H1 (cell line): ENCODE data around the gene ADD3. TPM values are rescaled to one million over a fixed set of nuclear protein-coding genes. Genes with fewer than 3 reads are reported as not detected.
A peak's percentile ranks its signal among the peaks of the same experiment; 100 is the strongest.

Experiments used
- CTCF ChIA-PET: fragments of 300-600 bp; sonication (Branson Sonifier 250); formaldehyde crosslinking; loops from one replicate; lab custom pipeline; 2021; ENCODE audit not compliant: partially characterized antibody; lab: Charles Lee
- POLR2A ChIA-PET: fragments of 300-600 bp; sonication (Branson Sonifier 250); formaldehyde crosslinking; loops from one replicate; lab custom pipeline; 2021; ENCODE audit warnings: inconsistent platforms; ENCODE audit not compliant: partially characterized antibody; lab: Charles Lee
- DNase-seq, 2 experiments: peaks; one replicate each; pipeline versions ENCODE4 v3.0.0 to v3.0.0-alpha.2; 2010 to 2022; ENCODE audit warnings: low spot score in 2 of 2, low read depth in 1 of 2, mixed read lengths in 1 of 2
- FAIRE-seq: peaks from 2 replicates; lab custom pipeline; 2011; peaks lifted over from hg19 to GRCh38; lab: Jason Lieb, UNC
- H2AFZ ChIP-seq: 2 replicates; pipeline ENCODE4 v1.8.1; 2012; ENCODE audit warnings: low read length, inconsistent platforms
- H2AK5ac ChIP-seq: 2 replicates; pipeline ENCODE4 v1.6.1; 2013; ENCODE audit warnings: low read depth, low read length
- H2BK120ac ChIP-seq: replicated peaks from 2 replicates; pipeline ENCODE3; 2013; ENCODE audit warnings: low read depth, low read length, inconsistent platforms
- H2BK12ac ChIP-seq: 2 replicates; pipeline ENCODE4 v1.6.1; 2013; ENCODE audit warnings: low read depth, low read length
- H2BK15ac ChIP-seq: 2 replicates; pipeline ENCODE4 v1.6.1; 2013; ENCODE audit warnings: low read length
- H2BK20ac ChIP-seq: 2 replicates; pipeline ENCODE4 v1.6.1; 2013; ENCODE audit warnings: low read length
- H2BK5ac ChIP-seq: 2 replicates; pipeline ENCODE4 v1.6.1; 2013; ENCODE audit warnings: low read depth, low read length
- H3K14ac ChIP-seq: 2 replicates; pipeline ENCODE4 v1.6.1; 2013; ENCODE audit warnings: inconsistent platforms; ENCODE audit not compliant: insufficient read length
- H3K18ac ChIP-seq: 2 replicates; pipeline ENCODE4 v1.6.1; 2013; ENCODE audit warnings: low read length; ENCODE audit errors: extremely low read depth
- H3K23ac ChIP-seq: 2 replicates; pipeline ENCODE4 v1.6.1; 2013; ENCODE audit warnings: inconsistent platforms; ENCODE audit not compliant: insufficient read length
- H3K23me2 ChIP-seq: 2 replicates; pipeline ENCODE4 v1.6.1; 2013; ENCODE audit warnings: low read depth, low read length
- H3K27ac ChIP-seq: 2 replicates; pipeline ENCODE4 v1.6.1; 2011; ENCODE audit warnings: low read depth, low read length, inconsistent platforms
- H3K27me3 ChIP-seq, 4 experiments: replicated peaks in 1 of 4; 1 replicate in 1 of 4; 2 replicates in 3 of 4; pipeline versions ENCODE4 v1.6.1 to v1.8.1; 2011 to 2013; ENCODE audit warnings: low read length in 3 of 4, mild to moderate bottlenecking in 3 of 4, inconsistent platforms in 2 of 4, mixed read lengths in 2 of 4, moderate library complexity in 1 of 4; ENCODE audit not compliant: control insufficient read depth in 3 of 4, insufficient read depth in 3 of 4; ENCODE audit errors: extremely low read depth in 1 of 4
- H3K36me3 ChIP-seq, 4 experiments: 2 replicates each; pipeline versions ENCODE4 v1.6.1 to v1.8.1; 2011 to 2013; ENCODE audit warnings: mild to moderate bottlenecking in 4 of 4, low read length in 3 of 4, moderate library complexity in 2 of 4, control low read depth in 1 of 4, inconsistent platforms in 1 of 4; ENCODE audit not compliant: insufficient read depth in 4 of 4, control insufficient read depth in 2 of 4
- H3K4ac ChIP-seq: replicated peaks from 2 replicates; pipeline ENCODE3; 2013; ENCODE audit warnings: low read length, low read depth, mixed read lengths, inconsistent platforms; ENCODE audit not compliant: insufficient read length
- H3K4me1 ChIP-seq, 4 experiments: replicated peaks in 1 of 4; 1 replicate in 1 of 4; 2 replicates in 3 of 4; pipeline versions ENCODE4 v1.6.1 to v1.8.1; 2011 to 2013; ENCODE audit warnings: low read length in 3 of 4, inconsistent platforms in 2 of 4, mixed read lengths in 1 of 4; ENCODE audit not compliant: insufficient read depth in 4 of 4, control insufficient read depth in 3 of 4
- H3K4me2 ChIP-seq, 2 experiments: 2 replicates each; pipeline versions ENCODE4 v1.6.1 to v1.8.1; 2011 to 2013; ENCODE audit warnings: low read depth in 2 of 2, low read length in 2 of 2, control low read depth in 1 of 2, inconsistent platforms in 1 of 2, mild to moderate bottlenecking in 1 of 2; ENCODE audit not compliant: insufficient read depth in 1 of 2
- H3K4me3 ChIP-seq, 4 experiments: fragments of 200-600, 300-600 bp in 1 of 4; sonication (generic), shearing (Covaris generic), sonication (Bioruptor Twin) in 1 of 4; 2 replicates each; pipeline versions ENCODE4 v1.5.1 to v1.8.1; 2011 to 2016; ENCODE audit warnings: low read length in 4 of 4, low read depth in 3 of 4, control low read depth in 2 of 4, inconsistent platforms in 2 of 4, mild to moderate bottlenecking in 2 of 4, mixed read lengths in 1 of 4, moderate library complexity in 1 of 4; ENCODE audit not compliant: insufficient read depth in 2 of 4; ENCODE audit errors: extremely low read depth in 1 of 4
- H3K56ac ChIP-seq: replicated peaks from 2 replicates; pipeline ENCODE3; 2013; ENCODE audit warnings: low read depth, mild to moderate bottlenecking, mixed read lengths, low read length, inconsistent platforms; ENCODE audit not compliant: insufficient read length
- H3K79me1 ChIP-seq: 2 replicates; pipeline ENCODE4 v1.6.1; 2013; ENCODE audit warnings: low read depth, low read length, control low read depth
- H3K79me2 ChIP-seq, 2 experiments: 2 replicates each; pipeline versions ENCODE4 v1.6.1 to v1.8.1; 2012 to 2013; ENCODE audit warnings: low read length in 2 of 2, mild to moderate bottlenecking in 2 of 2, inconsistent platforms in 1 of 2; ENCODE audit not compliant: insufficient read depth in 2 of 2, control insufficient read depth in 1 of 2
- H3K9ac ChIP-seq, 4 experiments: replicated peaks in 1 of 4; 1 replicate in 1 of 4; 2 replicates in 3 of 4; pipeline versions ENCODE4 v1.6.1 to v1.8.1; 2011 to 2013; ENCODE audit warnings: low read depth in 3 of 4, low read length in 3 of 4, control low read depth in 2 of 4, mild to moderate bottlenecking in 2 of 4, moderate library complexity in 2 of 4, inconsistent platforms in 1 of 4; ENCODE audit errors: extremely low read depth in 1 of 4
- H3K9me3 ChIP-seq, 2 experiments: 2 replicates each; pipeline versions ENCODE4 v1.6.1 to v1.8.1; 2012 to 2013; ENCODE audit warnings: mild to moderate bottlenecking in 2 of 2, moderate library complexity in 2 of 2, control low read depth in 1 of 2, inconsistent platforms in 1 of 2, low read depth in 1 of 2, low read length in 1 of 2, mixed read lengths in 1 of 2; ENCODE audit not compliant: insufficient read depth in 2 of 2
- H4K20me1 ChIP-seq, 2 experiments: replicated peaks in 1 of 2; 2 replicates each; pipeline versions ENCODE3 to v1.8.1; 2011 to 2013; ENCODE audit warnings: inconsistent platforms in 2 of 2, low read length in 2 of 2, mild to moderate bottlenecking in 1 of 2; ENCODE audit not compliant: insufficient read depth in 2 of 2, control insufficient read depth in 1 of 2
- H4K5ac ChIP-seq: 2 replicates; pipeline ENCODE4 v1.6.1; 2013; ENCODE audit warnings: low read length, low read depth, mixed read lengths, inconsistent platforms; ENCODE audit not compliant: insufficient read length
- H4K8ac ChIP-seq: 2 replicates; pipeline ENCODE4 v1.8.0; 2013; ENCODE audit warnings: mild to moderate bottlenecking, moderate library complexity, low read length, inconsistent platforms; ENCODE audit not compliant: insufficient read depth; ENCODE audit errors: extremely low read depth
- H4K91ac ChIP-seq: replicated peaks from 2 replicates; pipeline ENCODE3; 2013; ENCODE audit warnings: low read length, mixed read lengths, inconsistent platforms; ENCODE audit not compliant: insufficient read length
- ASH2L ChIP-seq: fragments of 200-600, 300-600 bp; sonication (generic); IDR thresholded peaks from one replicate; pipeline ENCODE4 v1.7.1; 2017; ENCODE audit warnings: low read length
- KDM4A ChIP-seq: IDR thresholded peaks from one replicate; pipeline ENCODE4 v1.7.1; 2012; ENCODE audit warnings: low read depth, mild to moderate bottlenecking, moderate library complexity, low read length, inconsistent platforms; ENCODE audit not compliant: severe bottlenecking
- POLR2AphosphoS5 ChIP-seq: IDR thresholded peaks from 2 replicates; pipeline ENCODE4 v1.6.1; 2011; ENCODE audit warnings: low read depth, low read length
- SP1 ChIP-seq: IDR thresholded peaks from 2 replicates; pipeline ENCODE4 v1.6.1; 2011; ENCODE audit warnings: low read depth, low read length
- SP2 ChIP-seq: IDR thresholded peaks from 2 replicates; pipeline ENCODE4 v1.6.1; 2012; ENCODE audit warnings: mild to moderate bottlenecking, low read length, inconsistent platforms
- SRF ChIP-seq: IDR thresholded peaks from 2 replicates; pipeline ENCODE4 v1.6.1; 2011; ENCODE audit warnings: mild to moderate bottlenecking, low read depth, low read length, moderate library complexity
- TAF7 ChIP-seq: optimal IDR thresholded peaks from 2 replicates; pipeline ENCODE3; 2011; ENCODE audit warnings: low read depth, mild to moderate bottlenecking, inconsistent platforms, low read length, moderate library complexity, borderline replicate concordance
- TEAD4 ChIP-seq: IDR thresholded peaks from 2 replicates; pipeline ENCODE4 v1.6.1; 2012; ENCODE audit warnings: low read depth, low read length, inconsistent platforms, mixed read lengths
- WGBS, 2 experiments: shearing (Covaris generic) in 1 of 2; methylation state at CpG; one replicate each; pipeline versions ENCODE4 v1.1.6 to v1.1.7; 2013 to 2015; ENCODE audit warnings: low lambda C conversion rate in 2 of 2, mixed read lengths in 2 of 2, inconsistent platforms in 1 of 2, low coverage in 1 of 2, missing lambda C conversion rate in 1 of 2; ENCODE audit not compliant: insufficient replicate concordance in 2 of 2, insufficient coverage in 1 of 2, insufficient read length in 1 of 2; ENCODE audit errors: extremely low coverage in 1 of 2, missing lambda C conversion rate in 1 of 2; 5-methylcytosine and 5-hydroxymethylcytosine counted together
- polyA plus RNA-seq, 7 experiments: library from polyadenylated mRNA; depleted of rRNA in 3 of 7; stranded (reverse) in 5 of 7; unstranded in 2 of 7; fragments of >200 nt in 5 of 7; fragments of 200-250 nt in 2 of 7; gene quantifications; 1 replicate in 5 of 7; 2 replicates in 1 of 7; 4 replicates in 1 of 7; pipeline versions ENCODE4 v1.2.1 to v1.2.3, GENCODE V29; 2011 to 2013; ENCODE audit warnings: missing spikeins in 2 of 7, mixed read lengths in 2 of 7
- total RNA-seq: library from RNA; stranded (reverse); fragmentation: NEBNext Ultra II Directional; extraction: Animal tissue kit (Norgen Biotek cat#: 25700); gene quantifications from 2 replicates; pipeline ENCODE4 v1.2.1, GENCODE V29; 2021

The ADD3 gene
- total and polyA plus RNA-seq, 2 of the 8 experiments (the other 6 are each of a cell fraction or from before 2014, with no cell fraction given) = 44.7 to 85.6 TPM

GRCh38 chr10:110058212-110058611 is 50.4 kb downstream of the ADD3 start:
- 81% methylated on average over 5 of the region's 5 CpGs; no CpG with 5 or more reads in 1 of the 2 experiments for WGBS, 2 experiments
- CTCF ChIA-PET = interaction anchor here (0.7 to 4.3 kb wide), 10 partner anchors 11 to 168 kb away, joined by 3 to 22 read pairs (median 3); partner anchors contain the start of gene MXI1
- TF ChIP-seq SP1 = no peak
- no peak for TF ChIP-seq TEAD4
- TF ChIP-seq TAF7 = no peak
- TF ChIP-seq KDM4A = no peak
- TF ChIP-seq ASH2L = no peak
- no peak for TF ChIP-seq SRF
- no peak for TF ChIP-seq SP2
- no peak for TF ChIP-seq POLR2AphosphoS5

More at GRCh38 chr10:110058212-110058611, 50.4 kb downstream of the ADD3 start:
- Histone ChIP-seq H2BK20ac (no peak overlapping the region), H3K18ac (no peak overlapping the region), H4K91ac (no peak overlapping the region), H2BK15ac (no peak overlapping the region), H3K14ac (no peak overlapping the region), H3K4ac (no peak overlapping the region), H3K27me3 (no peaks in the 10 kb centered on the region), H4K20me1 (no peaks in the 10 kb centered on the region), H3K36me3 (no peaks in the 10 kb centered on the region), H3K9me3 (no peaks in the 10 kb centered on the region), H3K9ac (no peak overlapping the region), H2BK12ac (no peak overlapping the region), H2AFZ (no peak overlapping the region), H3K4me3 (no peak overlapping the region), H3K56ac (no peak overlapping the region), H3K4me1 (no peaks in the 10 kb centered on the region), H2BK120ac (no peak overlapping the region), H3K23me2 (no peaks in the 10 kb centered on the region), H3K79me1 (peaks cover 3% of the 10 kb centered on the region; the same call in 1 of the 2 replicates), H3K23ac (no peak overlapping the region), H4K8ac (no peak overlapping the region), H3K27ac (no peak overlapping the region), H3K4me2 (no peak overlapping the region), H4K5ac (no peak overlapping the region), H2AK5ac (no peak overlapping the region), H3K79me2 (peaks cover 0 to 58% of the 10 kb centered on the region in 2 experiments; a peak in 3 of 4 replicates), H2BK5ac (no peak overlapping the region)
- peak; percentile 7 for FAIRE-seq
- POLR2A ChIA-PET = interaction anchor here (0.7 kb wide), 1 partner anchor 124 kb away, joined by 3 read pairs; no protein-coding TSS in a partner anchor
- no peak for DNase-seq
